ENCODE results near the gene SELENOO.

The SELENOO gene

GRCh38 chr22:50185375-50186087 lies 15.3 kb upstream of the SELENOO start, which contains the start of gene TRABD:
TRABD (plus strand) TSS chr22:50185913; CDS start chr22:50193061, 7,148 bp downstream.
- DNase-seq, result peak; percentile 88

GRCh38 chr22:50186181-50186714 lies 14.6 kb upstream of the SELENOO start:
- DNase-seq, result no peak

- DNase-seq, result no peak
These were observed 13.9 kb upstream of the SELENOO start for GRCh38 chr22:50186761-50187523.

GRCh38 chr22:50188356-50188755 lies 12.5 kb upstream of the SELENOO start:
- no peak for DNase-seq

GRCh38 chr22:50189184-50189848 lies 11.5 kb upstream of the SELENOO start:
- DNase-seq, result no peak

- no peak for DNase-seq
These were observed 11.0 kb upstream of the SELENOO start for GRCh38 chr22:50189849-50190181.

- peak; percentile 81 for DNase-seq
These were observed 10.4 kb upstream of the SELENOO start for GRCh38 chr22:50190182-50190940.

- no peak for DNase-seq
These were observed 9.7 kb upstream of the SELENOO start for GRCh38 chr22:50190941-50191741.

- no peak for DNase-seq
These were observed 8.2 kb upstream of the SELENOO start for GRCh38 chr22:50192436-50193204.

- no peak for DNase-seq
These were observed 7.2 kb upstream of the SELENOO start for GRCh38 chr22:50193621-50194020.

- no peak for DNase-seq
These were observed 6.6 kb upstream of the SELENOO start for GRCh38 chr22:50194037-50194805.

GRCh38 chr22:50196256-50196655 lies 4.6 kb upstream of the SELENOO start:
- no peak for DNase-seq

GRCh38 chr22:50197000-50197800 lies 3.6 kb upstream of the SELENOO start:
- no peak for DNase-seq

- no peak for DNase-seq
These were observed 2.8 kb upstream of the SELENOO start for GRCh38 chr22:50197856-50198623.

GRCh38 chr22:50198624-50199017 lies 2.2 kb upstream of the SELENOO start:
- no peak for DNase-seq

GRCh38 chr22:50199251-50199721 lies 1.5 kb upstream of the SELENOO start:
- DNase-seq, result no peak

GRCh38 chr22:50199829-50200460 lies 866 bp upstream of the SELENOO start:
- no peak for DNase-seq

Data from 8988T (cell line).